ENCODE results near the gene IPO13.

Gene IPO13

DNA sequence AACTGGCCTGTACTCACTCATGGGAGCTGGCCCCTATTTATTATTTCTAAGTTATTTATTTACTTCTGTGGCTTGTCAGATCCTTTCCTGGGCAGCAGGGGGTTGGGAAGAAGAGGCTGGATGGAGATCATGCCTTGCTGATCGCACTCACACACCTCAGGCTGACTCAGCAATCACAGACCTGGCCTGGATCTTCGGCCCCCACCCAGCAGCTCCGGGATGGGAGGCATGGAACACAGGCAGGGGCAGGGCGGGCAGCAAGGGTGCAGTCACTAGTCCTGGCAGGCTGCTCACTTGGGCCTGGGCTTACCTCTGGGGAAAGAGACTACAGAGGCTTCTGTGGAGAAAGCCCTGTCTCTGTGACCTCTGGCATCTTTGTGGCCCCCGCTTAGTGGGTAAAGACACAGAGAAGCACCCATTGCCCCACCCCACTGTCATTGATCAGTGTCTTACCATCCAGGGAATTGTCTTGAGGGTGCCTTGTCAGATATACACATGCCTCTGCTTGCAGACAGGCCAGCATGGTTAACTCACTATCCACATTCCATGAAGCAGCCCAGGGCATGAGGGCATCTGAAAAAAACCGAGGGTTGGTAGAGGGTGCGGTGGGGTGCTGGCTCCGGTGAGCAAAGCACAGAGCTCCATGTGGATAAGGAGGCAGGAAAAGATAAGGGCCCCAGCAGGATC, 9.4 kb upstream of the IPO13 start:
- H3K9me3 ChIP-seq (ENCODE audit: control insufficient read depth in 1 of 2, low read length in 2 of 2), result no peaks in the 10 kb centered on the region
- H3K4me3 ChIP-seq (ENCODE audit: low read depth in 1 of 2, low read length in 2 of 2), result no peak overlapping the region
- peaks cover 0 to 6% of the 10 kb centered on the region in 2 donors for H3K27me3 ChIP-seq (ENCODE audit: control insufficient read depth in 1 of 2, insufficient read depth in 2 of 2, low read length in 2 of 2)
- no peaks in the 10 kb centered on the region for H3K36me3 ChIP-seq (ENCODE audit: control insufficient read depth in 1 of 2, insufficient read depth in 2 of 2, low read length in 2 of 2)
- peaks cover 15 to 21% of the 10 kb centered on the region in 2 donors for H3K4me1 ChIP-seq (ENCODE audit: control insufficient read depth in 1 of 2, insufficient read depth in 2 of 2, low read length in 2 of 2)
- no peak overlapping the region for H3K27ac ChIP-seq (ENCODE audit: low read depth, low read length)
- no peak overlapping the region for H3K9ac ChIP-seq (ENCODE audit: low read depth in 1 of 2, low read length in 2 of 2)

GRCh38 chr1:43938383-43938782, 8.4 kb upstream of the IPO13 start:
- no peaks in the 10 kb centered on the region for H3K36me3 ChIP-seq (ENCODE audit: control insufficient read depth in 1 of 2, insufficient read depth in 2 of 2, low read length in 2 of 2)
- H3K4me1 ChIP-seq (ENCODE audit: control insufficient read depth in 1 of 2, insufficient read depth in 2 of 2, low read length in 2 of 2), result peaks cover 9 to 17% of the 10 kb centered on the region in 2 donors
- H3K27me3 ChIP-seq (ENCODE audit: control insufficient read depth in 1 of 2, insufficient read depth in 2 of 2, low read length in 2 of 2), result no peaks in the 10 kb centered on the region
- no peaks in the 10 kb centered on the region for H3K9me3 ChIP-seq (ENCODE audit: control insufficient read depth in 1 of 2, low read length in 2 of 2)
- no peak overlapping the region for H3K4me3 ChIP-seq (ENCODE audit: low read depth in 1 of 2, low read length in 2 of 2)
- H3K27ac ChIP-seq (ENCODE audit: low read depth, low read length), result no peak overlapping the region
- H3K9ac ChIP-seq (ENCODE audit: low read depth in 1 of 2, low read length in 2 of 2), result no peak overlapping the region

- Histone ChIP-seq H3K36me3 (ENCODE audit: control insufficient read depth in 1 of 2, insufficient read depth in 2 of 2, low read length in 2 of 2) (no peaks in the 10 kb centered on the region), H3K9ac (ENCODE audit: low read depth in 1 of 2, low read length in 2 of 2) (no peak overlapping the region), H3K9me3 (ENCODE audit: control insufficient read depth in 1 of 2, low read length in 2 of 2) (no peaks in the 10 kb centered on the region), H3K27me3 (ENCODE audit: control insufficient read depth in 1 of 2, insufficient read depth in 2 of 2, low read length in 2 of 2) (no peaks in the 10 kb centered on the region), H3K4me1 (ENCODE audit: control insufficient read depth in 1 of 2, insufficient read depth in 2 of 2, low read length in 2 of 2) (peaks cover 5 to 12% of the 10 kb centered on the region in 2 donors), H3K4me3 (ENCODE audit: low read depth in 1 of 2, low read length in 2 of 2) (no peak overlapping the region), H3K27ac (ENCODE audit: low read depth, low read length) (no peak overlapping the region)
Observed at GRCh38 chr1:43938892-43939587, 7.7 kb upstream of the IPO13 start.

GRCh38 chr1:43942411-43942810, 4.3 kb upstream of the IPO13 start:
- H3K27ac ChIP-seq (ENCODE audit: low read depth, low read length), result no peak overlapping the region
- no peaks in the 10 kb centered on the region for H3K27me3 ChIP-seq (ENCODE audit: control insufficient read depth in 1 of 2, insufficient read depth in 2 of 2, low read length in 2 of 2)
- peaks cover 9 to 11% of the 10 kb centered on the region in 2 donors for H3K4me1 ChIP-seq (ENCODE audit: control insufficient read depth in 1 of 2, insufficient read depth in 2 of 2, low read length in 2 of 2)
- H3K4me3 ChIP-seq (ENCODE audit: low read depth in 1 of 2, low read length in 2 of 2), result no peak overlapping the region
- H3K9ac ChIP-seq (ENCODE audit: low read depth in 1 of 2, low read length in 2 of 2), result no peak overlapping the region
- H3K36me3 ChIP-seq (ENCODE audit: control insufficient read depth in 1 of 2, insufficient read depth in 2 of 2, low read length in 2 of 2), result no peaks in the 10 kb centered on the region
- no peaks in the 10 kb centered on the region for H3K9me3 ChIP-seq (ENCODE audit: control insufficient read depth in 1 of 2, low read length in 2 of 2)

GRCh38 chr1:43944860-43945259, 1.9 kb upstream of the IPO13 start:
- H3K27me3 ChIP-seq (ENCODE audit: control insufficient read depth in 1 of 2, insufficient read depth in 2 of 2, low read length in 2 of 2), result no peaks in the 10 kb centered on the region
- peaks cover 24 to 29% of the 10 kb centered on the region in 2 donors for H3K4me1 ChIP-seq (ENCODE audit: control insufficient read depth in 1 of 2, insufficient read depth in 2 of 2, low read length in 2 of 2)
- H3K4me3 ChIP-seq (ENCODE audit: low read depth in 1 of 2, low read length in 2 of 2), result no peak overlapping the region
- no peak overlapping the region for H3K27ac ChIP-seq (ENCODE audit: low read depth, low read length)
- H3K9ac ChIP-seq (ENCODE audit: low read depth in 1 of 2, low read length in 2 of 2), result no peak overlapping the region
- H3K36me3 ChIP-seq (ENCODE audit: control insufficient read depth in 1 of 2, insufficient read depth in 2 of 2, low read length in 2 of 2), result peaks cover 0 to 6% of the 10 kb centered on the region in 2 donors
- no peaks in the 10 kb centered on the region for H3K9me3 ChIP-seq (ENCODE audit: control insufficient read depth in 1 of 2, low read length in 2 of 2)

GRCh38 chr1:43945674-43946235, 995 bp upstream of the IPO13 start:
- H3K9ac ChIP-seq (ENCODE audit: low read depth in 1 of 2, low read length in 2 of 2), result peak overlapping the region; percentile 69 to 93
- H3K27ac ChIP-seq (ENCODE audit: low read depth, low read length), result peak overlapping the region; percentile 44
- H3K4me1 ChIP-seq (ENCODE audit: control insufficient read depth in 1 of 2, insufficient read depth in 2 of 2, low read length in 2 of 2), result peaks cover 24 to 29% of the 10 kb centered on the region in 2 donors
- H3K4me3 ChIP-seq (ENCODE audit: low read depth in 1 of 2, low read length in 2 of 2), result peak overlapping the region; percentile 93 to 98
- H3K9me3 ChIP-seq (ENCODE audit: control insufficient read depth in 1 of 2, low read length in 2 of 2), result no peaks in the 10 kb centered on the region
- peaks cover 0 to 9% of the 10 kb centered on the region in 2 donors for H3K36me3 ChIP-seq (ENCODE audit: control insufficient read depth in 1 of 2, insufficient read depth in 2 of 2, low read length in 2 of 2)
- no peaks in the 10 kb centered on the region for H3K27me3 ChIP-seq (ENCODE audit: control insufficient read depth in 1 of 2, insufficient read depth in 2 of 2, low read length in 2 of 2)

GRCh38 chr1:43947061-43947873, 517 bp downstream of the IPO13 start:
- Histone ChIP-seq H3K27ac (ENCODE audit: low read depth, low read length) (peak overlapping the region; percentile 98), H3K4me1 (ENCODE audit: control insufficient read depth in 1 of 2, insufficient read depth in 2 of 2, low read length in 2 of 2) (peaks cover 24 to 29% of the 10 kb centered on the region in 2 donors), H3K36me3 (ENCODE audit: control insufficient read depth in 1 of 2, insufficient read depth in 2 of 2, low read length in 2 of 2) (peaks cover 0 to 9% of the 10 kb centered on the region in 2 donors)

DNA sequence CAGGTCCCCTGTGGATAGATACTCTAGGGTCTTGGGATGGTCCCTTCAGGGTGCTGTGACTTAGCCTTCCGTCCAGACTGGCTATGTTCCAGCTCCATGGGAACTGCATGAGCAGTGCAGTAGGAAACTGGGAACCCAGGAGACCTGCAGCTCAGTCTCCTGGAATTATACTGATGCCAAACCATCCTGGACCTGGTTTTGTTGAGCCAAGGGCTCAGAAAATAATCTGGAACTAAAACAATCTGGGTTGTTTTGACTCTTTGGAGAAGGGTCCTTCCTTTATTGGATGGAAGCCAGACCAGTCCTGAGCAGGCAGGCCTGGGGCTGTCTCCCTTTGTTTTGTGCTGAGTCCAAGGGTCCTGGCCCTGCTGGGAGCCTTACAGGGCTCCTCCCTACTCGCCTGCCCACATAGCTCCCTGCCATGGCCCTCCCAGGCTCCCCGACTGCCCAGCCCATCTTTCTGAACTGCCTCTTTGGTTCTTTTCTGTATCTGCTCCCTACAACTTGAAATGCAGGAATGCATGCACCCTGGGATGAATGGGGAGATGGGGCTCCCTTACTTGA, 1.2 kb downstream of the IPO13 start:
- H3K27me3 ChIP-seq (ENCODE audit: control insufficient read depth in 1 of 2, insufficient read depth in 2 of 2, low read length in 2 of 2), result no peaks in the 10 kb centered on the region
- H3K27ac ChIP-seq (ENCODE audit: low read depth, low read length), result no peak overlapping the region
- peak overlapping the region; percentile 93 to 98 for H3K4me3 ChIP-seq (ENCODE audit: low read depth in 1 of 2, low read length in 2 of 2)
- peaks cover 24 to 29% of the 10 kb centered on the region in 2 donors for H3K4me1 ChIP-seq (ENCODE audit: control insufficient read depth in 1 of 2, insufficient read depth in 2 of 2, low read length in 2 of 2)
- peaks cover 0 to 9% of the 10 kb centered on the region in 2 donors for H3K36me3 ChIP-seq (ENCODE audit: control insufficient read depth in 1 of 2, insufficient read depth in 2 of 2, low read length in 2 of 2)
- no peaks in the 10 kb centered on the region for H3K9me3 ChIP-seq (ENCODE audit: control insufficient read depth in 1 of 2, low read length in 2 of 2)
- H3K9ac ChIP-seq (ENCODE audit: low read depth in 1 of 2, low read length in 2 of 2), result peak overlapping the region; percentile 93 to 99

More at GRCh38 chr1:43947061-43947873, 517 bp downstream of the IPO13 start:
- Histone ChIP-seq H3K4me3 (ENCODE audit: low read depth in 1 of 2, low read length in 2 of 2) (peak overlapping the region; percentile 93 to 98), H3K27me3 (ENCODE audit: control insufficient read depth in 1 of 2, insufficient read depth in 2 of 2, low read length in 2 of 2) (no peaks in the 10 kb centered on the region), H3K9me3 (ENCODE audit: control insufficient read depth in 1 of 2, low read length in 2 of 2) (no peaks in the 10 kb centered on the region), H3K9ac (ENCODE audit: low read depth in 1 of 2, low read length in 2 of 2) (peak overlapping the region; percentile 93 to 99)

- Histone ChIP-seq H3K27me3 (ENCODE audit: control insufficient read depth in 1 of 2, insufficient read depth in 2 of 2, low read length in 2 of 2) (no peaks in the 10 kb centered on the region), H3K27ac (ENCODE audit: low read depth, low read length) (no peak overlapping the region), H3K4me3 (ENCODE audit: low read depth in 1 of 2, low read length in 2 of 2) (no peak overlapping the region), H3K9ac (ENCODE audit: low read depth in 1 of 2, low read length in 2 of 2) (no peak overlapping the region), H3K9me3 (ENCODE audit: control insufficient read depth in 1 of 2, low read length in 2 of 2) (no peaks in the 10 kb centered on the region), H3K4me1 (ENCODE audit: control insufficient read depth in 1 of 2, insufficient read depth in 2 of 2, low read length in 2 of 2) (peaks cover 24 to 29% of the 10 kb centered on the region in 2 donors), H3K36me3 (ENCODE audit: control insufficient read depth in 1 of 2, insufficient read depth in 2 of 2, low read length in 2 of 2) (peaks cover 0 to 9% of the 10 kb centered on the region in 2 donors)
Observed at GRCh38 chr1:43949678-43950077, 2.9 kb downstream of the IPO13 start.
